Suprapubic skin (tissue), 4 donors: ENCODE data around the gene RPL37. TPM values are rescaled to one million over a fixed set of nuclear protein-coding genes. Genes with fewer than 3 reads are reported as not detected.
A peak's percentile ranks its signal among the peaks of the same experiment; 100 is the strongest.
"Not testable (repeated sequence)": the region's sequence is repeated elsewhere in the genome, so short reads cannot be mapped to it uniquely, and the experiment has no call there.

Source experiments
- DNase-seq, 2 donors: peaks; one replicate each; pipeline ENCODE4 v3.0.0-alpha.2; 2019; ENCODE audit warnings: low spot score in 2 of 2
- H3K27ac ChIP-seq: fragments of 200-600 bp; sonication (generic); one replicate; pipeline ENCODE4 v1.5.1; 2019
- H3K27me3 ChIP-seq: fragments of 200-600 bp; sonication (generic); one replicate; pipeline ENCODE4 v1.5.1; 2019
- H3K36me3 ChIP-seq: fragments of 200-600 bp; sonication (generic); one replicate; pipeline ENCODE4 v1.5.1; 2019
- H3K4me1 ChIP-seq: fragments of 200-600 bp; sonication (generic); one replicate; pipeline ENCODE4 v1.5.1; 2019
- H3K4me3 ChIP-seq: fragments of 200-600 bp; sonication (generic); one replicate; pipeline ENCODE4 v1.5.1; 2019; ENCODE audit warnings: mild to moderate bottlenecking
- H3K9me3 ChIP-seq: fragments of 200-600 bp; sonication (generic); one replicate; pipeline ENCODE4 v1.5.1; 2019
- CTCF ChIP-seq, 2 donors: fragments of 200-600 bp in 1 of 2; fragments of 450-650 bp in 1 of 2; sonication (generic) in 1 of 2; IDR thresholded peaks; one replicate each; pipeline ENCODE4 v1.5.1; 2016 to 2019; ENCODE audit warnings: antibody characterized with exemption in 2 of 2, mild to moderate bottlenecking in 1 of 2, moderate library complexity in 1 of 2
- EP300 ChIP-seq: sonication (generic); formaldehyde crosslinking; IDR thresholded peaks from one replicate; pipeline ENCODE4 v1.6.1; 2017; ENCODE audit warnings: antibody characterized with exemption
- POLR2A ChIP-seq, 2 donors: fragments of 450-650 bp; IDR thresholded peaks; one replicate each; pipeline ENCODE4 v1.6.1; 2017; ENCODE audit warnings: antibody characterized with exemption in 2 of 2, mild to moderate bottlenecking in 2 of 2, moderate library complexity in 2 of 2
- POLR2AphosphoS5 ChIP-seq, 3 donors: sonication (generic); formaldehyde crosslinking; IDR thresholded peaks; one replicate each; pipeline ENCODE4 v1.6.1; 2017; ENCODE audit warnings: antibody characterized with exemption in 3 of 3
- WGBS: methylation state at CpG from one replicate; pipeline ENCODE4 v1.1.5; 2018; 5-methylcytosine and 5-hydroxymethylcytosine counted together
- total RNA-seq, 4 donors: library from RNA; depleted of rRNA; stranded (reverse); fragments of >200 nt; gene quantifications; one replicate each; pipeline ENCODE4 v1.1.0, GENCODE V29; 2016

The RPL37 gene
- total RNA-seq, 4 donors from 2014 or later = 242 to 737 (median 403) TPM

GRCh38 chr5:40797273-40798011 is 37.6 kb downstream of the RPL37 start:
- under 1% methylated on average over 27 of the region's 56 CpGs for WGBS

GRCh38 chr5:40796487-40796889 is 38.5 kb downstream of the RPL37 start:
- no peak for DNase-seq
- no peak for TF ChIP-seq POLR2A (IDR thresholded peaks at IDR 0.05)
- TF ChIP-seq POLR2AphosphoS5 (IDR thresholded peaks at IDR 0.05) = peak in 1 of 3 donors; percentile 55
- no peak for TF ChIP-seq CTCF (IDR thresholded peaks at IDR 0.05)
- Histone ChIP-seq H3K9me3 (no peaks in the 10 kb centered on the region), H3K27me3 (no peaks in the 10 kb centered on the region), H3K27ac (no peak overlapping the region), H3K36me3 (peaks cover 3% of the 10 kb centered on the region), H3K4me3 (peak overlapping the region; percentile 80), H3K4me1 (peaks cover 28% of the 10 kb centered on the region)
- WGBS = 20% methylated on average over 3 of the region's 3 CpGs

More at GRCh38 chr5:40797273-40798011, 37.6 kb downstream of the RPL37 start:
- TF ChIP-seq POLR2A (IDR thresholded peaks at IDR 0.05) = no peak
- no peak for TF ChIP-seq CTCF (IDR thresholded peaks at IDR 0.05)
- TF ChIP-seq EP300 = no peak
- TF ChIP-seq POLR2AphosphoS5 (IDR thresholded peaks at IDR 0.05) = no peak
- Histone ChIP-seq H3K4me1 (peaks cover 25% of the 10 kb centered on the region), H3K27me3 (no peaks in the 10 kb centered on the region), H3K4me3 (peak overlapping the region; percentile 80), H3K27ac (peak overlapping the region; percentile 94), H3K36me3 (peaks cover 3% of the 10 kb centered on the region), H3K9me3 (no peaks in the 10 kb centered on the region)
- peak; percentile 83 to 86 for DNase-seq

GRCh38 chr5:40794877-40795276 is 40.1 kb downstream of the RPL37 start:
- H3K27ac ChIP-seq, H3K36me3 ChIP-seq, DNase-seq, H3K9me3 ChIP-seq, H3K27me3 ChIP-seq, H3K4me3 ChIP-seq: not testable (repeated sequence)
- WGBS = 88% methylated on average over 3 of the region's 3 CpGs
- peaks cover 32% of the 10 kb centered on the region for H3K4me1 ChIP-seq

- not testable (repeated sequence) for H3K4me3 ChIP-seq, H3K27ac ChIP-seq, DNase-seq, H3K27me3 ChIP-seq, H3K36me3 ChIP-seq, H3K9me3 ChIP-seq
- peaks cover 28% of the 10 kb centered on the region for H3K4me1 ChIP-seq
Measured at GRCh38 chr5:40794340-40794739, 40.7 kb downstream of the RPL37 start.

GRCh38 chr5:40792691-40793090 is 42.3 kb downstream of the RPL37 start:
- 96% methylated on average over 10 of the region's 10 CpGs for WGBS
- H3K4me3 ChIP-seq, H3K36me3 ChIP-seq, DNase-seq, H3K27ac ChIP-seq, H3K27me3 ChIP-seq, H3K9me3 ChIP-seq: not testable (repeated sequence)
- peaks cover 26% of the 10 kb centered on the region for H3K4me1 ChIP-seq

GRCh38 chr5:40791715-40792139 is 43.3 kb downstream of the RPL37 start:
- DNase-seq = no peak
- Histone ChIP-seq H3K9me3 (no peaks in the 10 kb centered on the region), H3K36me3 (peaks cover 5% of the 10 kb centered on the region), H3K4me1 (peaks cover 21% of the 10 kb centered on the region), H3K4me3 (no peak overlapping the region), H3K27me3 (no peaks in the 10 kb centered on the region), H3K27ac (no peak overlapping the region)
- WGBS = 55% methylated on average over 3 of the region's 3 CpGs
- TF ChIP-seq EP300 = no peak
- no peak for TF ChIP-seq POLR2A (IDR thresholded peaks at IDR 0.05)
- no peak for TF ChIP-seq POLR2AphosphoS5 (IDR thresholded peaks at IDR 0.05)
- no peak for TF ChIP-seq CTCF (IDR thresholded peaks at IDR 0.05)
